ENCODE results near the gene ZNF423.

ZNF423 gene

DNA sequence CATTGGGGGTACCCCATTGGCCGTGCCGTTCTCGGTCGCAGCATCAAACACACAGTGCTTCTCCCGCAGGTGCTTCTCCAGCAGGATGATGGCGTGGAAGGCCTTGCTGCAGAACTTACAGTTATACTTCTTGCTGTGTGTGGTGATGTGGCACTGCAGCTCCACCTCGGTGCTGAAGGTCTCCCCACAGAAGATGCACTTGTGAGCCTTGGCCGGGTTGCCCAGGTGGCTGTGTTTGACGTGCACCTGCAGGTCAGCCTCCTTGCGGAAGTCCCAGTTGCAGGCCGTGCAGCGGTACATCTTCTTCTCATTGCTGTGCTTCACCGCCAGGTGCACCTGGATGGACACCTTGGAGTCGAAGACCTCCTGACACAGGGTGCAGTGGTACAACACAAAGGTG lies 219.3 kb downstream of the ZNF423 start:
- no peak for DNase-seq

DNA sequence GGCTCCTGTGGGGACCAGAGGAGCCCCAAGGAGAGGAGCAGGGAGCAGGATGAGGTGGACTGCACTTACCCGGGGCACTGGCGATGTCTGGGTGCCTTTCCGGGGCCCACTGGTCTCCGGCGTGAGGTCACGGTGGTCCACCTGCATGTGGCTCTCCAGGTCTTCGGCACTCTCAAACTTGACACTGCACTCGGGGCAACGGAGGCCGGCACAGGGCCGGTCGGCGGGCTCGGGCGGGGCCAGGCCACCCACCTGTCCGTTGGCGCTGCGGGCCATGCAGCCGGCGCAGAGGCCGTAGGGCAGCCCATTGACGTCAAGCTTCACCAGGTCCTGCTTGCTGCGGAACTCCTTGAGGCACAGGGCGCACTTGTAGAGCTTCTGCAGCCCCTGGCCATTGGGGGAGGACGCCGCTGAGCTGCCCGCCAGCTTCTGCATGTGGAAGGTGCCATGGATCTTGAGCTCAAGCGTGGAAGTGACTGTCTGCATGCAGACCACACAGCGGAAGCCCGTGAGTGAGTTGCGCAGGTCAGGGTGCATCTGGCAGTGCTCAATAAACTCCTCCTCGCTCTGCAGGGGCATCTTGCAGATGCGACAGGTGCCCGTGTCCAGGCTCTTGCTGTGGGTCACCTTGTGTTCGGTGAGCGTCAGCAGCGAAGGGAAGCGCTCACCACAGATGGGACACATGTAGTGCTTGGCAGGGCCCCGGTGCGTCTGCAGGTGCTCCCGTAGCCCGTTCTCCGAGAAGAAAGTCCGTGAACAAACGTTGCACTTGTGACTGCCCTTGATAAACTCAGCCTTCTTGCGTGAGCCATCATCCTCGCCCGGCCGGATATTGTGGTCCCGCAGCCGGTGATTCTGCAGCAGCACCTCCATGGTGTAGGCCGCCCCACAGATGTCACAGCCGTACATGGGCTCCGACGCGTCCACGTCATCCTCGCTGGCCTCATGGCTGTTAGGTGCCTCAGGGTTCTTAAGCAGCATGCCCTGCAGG lies 220.0 kb downstream of the ZNF423 start:
- DNase-seq, result no peak

DNA sequence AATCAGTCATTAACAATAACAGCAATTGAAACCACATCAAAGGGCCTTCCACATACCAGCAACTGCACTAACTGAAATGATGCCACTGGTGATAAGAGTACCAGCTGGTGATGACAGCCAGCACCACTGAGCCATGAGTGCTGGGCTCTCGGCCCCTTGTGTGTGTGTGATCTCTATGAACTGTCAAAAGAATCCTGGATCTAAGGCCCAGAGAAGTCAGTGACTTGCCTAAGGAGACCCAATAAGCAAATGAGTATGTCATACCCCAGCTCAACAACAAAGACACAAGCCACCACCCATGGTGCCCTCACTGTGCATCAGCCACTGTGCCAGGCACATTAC lies 220.9 kb downstream of the ZNF423 start:
- DNase-seq, result no peak

DNA sequence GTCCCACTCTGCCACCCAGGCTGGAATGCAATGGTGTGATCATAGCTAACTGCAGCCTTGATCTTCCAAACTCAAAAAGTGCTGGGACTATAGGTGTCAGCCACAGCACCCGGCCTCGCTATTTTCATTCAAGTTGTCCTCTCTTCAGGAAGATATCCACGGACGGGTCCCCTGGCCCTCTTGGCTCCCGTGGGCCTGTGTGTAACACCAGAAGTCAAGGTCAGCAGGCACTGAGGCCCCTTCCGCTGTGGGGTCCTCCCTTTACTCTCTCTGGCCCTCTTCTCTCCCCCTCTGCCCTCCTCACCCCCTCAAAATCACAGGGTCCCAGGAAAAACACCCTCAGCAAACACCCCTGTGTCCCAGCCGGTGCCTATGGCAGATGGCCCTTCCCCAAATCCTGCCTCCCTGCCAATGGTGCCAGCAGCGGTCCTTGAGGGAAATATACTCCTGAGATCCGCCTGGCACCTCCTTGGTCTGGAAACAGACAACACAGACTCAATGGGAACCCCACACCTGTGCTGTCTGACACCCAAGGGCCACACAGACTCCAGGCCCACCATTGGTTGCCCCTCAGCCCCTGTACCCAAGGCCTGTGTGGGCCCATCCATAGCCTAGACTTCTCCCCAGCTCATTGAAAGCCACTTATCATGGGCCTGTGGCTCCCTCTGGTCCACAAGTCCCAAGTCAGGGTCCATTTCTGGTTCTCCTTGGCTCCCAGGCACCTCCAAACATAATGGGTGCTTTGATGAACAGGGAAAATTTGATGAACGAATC lies 221.5 kb downstream of the ZNF423 start:
- no peak for DNase-seq

DNA sequence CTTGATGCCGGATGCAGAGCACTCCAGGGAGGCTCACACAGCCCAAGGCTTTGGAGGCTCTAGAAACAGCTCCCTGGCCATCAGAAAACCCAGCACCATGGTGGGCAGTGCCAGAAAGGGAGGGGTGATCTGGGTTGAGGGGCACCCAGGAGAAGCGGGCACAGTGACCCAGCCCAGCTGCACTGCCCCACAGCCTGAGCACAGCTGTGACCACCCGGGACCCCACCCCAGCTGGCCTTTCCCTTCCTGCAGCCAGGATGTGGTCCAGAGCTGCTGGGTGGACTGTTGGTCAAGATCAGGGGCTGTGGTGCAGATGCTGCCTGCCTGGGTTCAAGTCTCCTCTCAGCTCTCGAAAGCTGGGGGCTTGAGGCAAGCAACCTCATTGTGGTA lies 223.1 kb downstream of the ZNF423 start:
- no peak for DNase-seq

DNA sequence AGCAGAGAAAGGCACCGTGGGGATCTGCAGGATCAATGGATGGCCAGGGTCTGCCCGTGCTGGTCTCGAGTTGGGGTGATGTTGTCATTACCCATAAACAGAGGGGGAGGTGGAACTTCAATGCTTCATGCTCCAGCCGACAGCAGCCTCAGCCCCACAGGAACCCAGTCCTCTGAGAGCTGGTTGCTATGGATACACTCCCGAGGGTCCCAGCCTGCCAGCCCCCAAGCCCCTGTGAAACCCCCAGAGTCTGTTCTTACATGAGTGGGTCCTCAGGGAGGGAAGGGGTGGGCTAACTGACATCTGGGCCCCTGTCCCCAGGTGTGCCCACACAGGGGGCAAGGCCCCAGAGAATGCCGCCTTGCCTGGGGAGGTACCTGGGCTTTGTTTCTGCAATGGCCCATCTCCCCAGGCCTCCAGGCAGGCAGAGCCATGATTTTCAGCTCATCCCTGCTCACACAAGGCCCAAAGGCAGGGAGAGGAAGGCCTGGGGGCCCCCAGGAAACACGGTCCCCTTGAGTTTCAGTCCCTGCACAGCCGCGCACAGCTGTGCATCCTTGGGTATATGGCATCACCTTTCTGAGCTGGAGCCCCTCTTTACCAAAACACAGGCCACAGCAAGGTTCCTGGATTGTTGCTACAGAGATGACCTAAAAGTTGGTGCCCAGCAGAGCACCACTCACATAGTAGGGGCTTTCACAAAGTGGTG lies 223.7 kb downstream of the ZNF423 start:
- no peak for DNase-seq

DNA sequence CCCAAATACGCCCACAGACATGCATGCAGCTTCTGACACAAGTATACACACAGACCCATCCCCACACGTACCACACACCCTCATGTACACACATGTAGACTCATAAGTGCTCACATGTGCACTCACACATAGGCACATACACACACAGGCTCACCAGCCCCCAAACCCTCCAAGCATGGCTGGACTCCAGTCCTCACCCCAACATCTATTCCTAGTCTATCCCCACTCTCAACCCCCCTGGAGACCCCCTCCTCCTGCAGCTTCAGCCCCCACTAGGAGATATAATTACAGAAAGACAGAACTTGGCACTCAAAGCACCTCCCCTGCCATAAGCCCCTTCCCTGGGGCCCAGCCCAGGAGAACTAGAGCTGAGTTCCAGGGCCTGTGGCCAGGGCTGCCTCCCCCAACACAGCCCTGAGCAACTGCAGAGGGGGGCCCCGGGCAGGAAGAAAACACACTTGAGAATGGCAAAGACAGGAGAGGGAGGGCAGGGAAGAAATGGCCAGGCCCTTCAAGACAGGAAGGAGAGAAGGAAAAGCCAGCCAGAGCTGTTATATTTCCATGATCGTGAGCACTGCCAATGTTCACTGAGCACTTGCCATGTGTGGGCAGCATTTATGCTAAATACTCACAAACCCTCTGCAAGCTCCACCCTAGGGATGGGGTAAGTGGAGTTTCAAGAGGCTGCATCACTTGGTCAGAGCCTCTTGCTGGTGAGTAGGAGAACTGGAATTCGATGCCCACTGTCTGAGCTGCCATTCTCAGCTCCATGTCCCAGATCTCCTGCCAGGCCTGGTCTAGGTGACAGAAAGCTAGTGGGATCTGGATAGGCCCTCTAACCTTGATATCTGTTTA lies 224.5 kb downstream of the ZNF423 start:
- no peak for DNase-seq

DNA sequence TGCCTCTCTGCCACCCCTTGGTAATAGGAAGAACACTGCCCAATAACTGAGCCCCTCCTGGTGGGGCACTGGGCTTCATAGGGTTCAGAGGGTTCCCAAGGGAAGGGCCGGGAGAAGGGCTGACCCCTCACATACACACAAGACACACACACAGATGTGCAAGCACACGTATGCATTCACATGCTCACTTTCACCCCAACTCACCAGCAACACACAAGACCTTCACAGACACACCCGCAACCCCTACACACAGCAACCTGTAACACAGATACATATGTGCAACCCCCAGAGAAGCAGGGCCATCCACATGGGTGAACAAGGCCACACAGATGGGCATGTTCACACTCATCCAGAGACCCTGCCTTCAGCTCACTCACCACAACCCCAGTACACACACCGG lies 225.1 kb downstream of the ZNF423 start:
- DNase-seq, result no peak

DNA sequence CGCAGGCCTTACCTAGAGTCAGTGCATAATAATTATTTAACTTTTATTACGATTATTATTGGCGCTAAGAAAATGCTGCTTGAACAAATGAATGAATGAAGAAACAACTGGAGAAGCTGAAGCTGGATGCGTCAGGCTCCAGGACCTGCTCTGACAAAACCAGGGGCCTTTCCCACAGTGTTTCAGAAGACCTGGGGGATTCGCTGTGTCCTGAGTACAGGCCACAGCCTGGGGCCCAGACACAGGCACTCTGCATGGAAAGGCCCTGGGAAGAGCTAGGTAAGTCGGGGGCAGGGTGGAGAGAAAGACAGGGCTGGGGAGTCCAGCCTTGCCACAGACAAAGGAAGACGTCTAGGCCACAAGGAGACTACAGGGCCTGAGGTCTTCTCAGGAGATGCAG lies 226.1 kb downstream of the ZNF423 start:
- no peak for DNase-seq

DNA sequence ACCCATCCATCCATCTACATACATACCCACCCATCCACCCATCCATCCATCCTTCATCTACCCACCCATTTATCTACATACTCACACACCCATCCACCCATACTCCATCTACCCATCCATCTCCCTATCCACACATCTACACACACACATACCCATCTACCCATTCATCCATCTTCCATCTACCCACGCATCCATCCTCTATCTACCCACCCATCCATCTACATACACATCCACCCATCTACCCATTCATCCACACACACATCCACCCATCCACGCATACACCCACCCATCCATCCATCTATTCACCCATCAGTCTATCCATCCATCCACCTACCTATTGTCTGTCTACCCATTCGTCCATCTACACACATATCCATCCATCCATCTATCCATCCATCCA lies 227.8 kb downstream of the ZNF423 start:
- no peak for DNase-seq

DNA sequence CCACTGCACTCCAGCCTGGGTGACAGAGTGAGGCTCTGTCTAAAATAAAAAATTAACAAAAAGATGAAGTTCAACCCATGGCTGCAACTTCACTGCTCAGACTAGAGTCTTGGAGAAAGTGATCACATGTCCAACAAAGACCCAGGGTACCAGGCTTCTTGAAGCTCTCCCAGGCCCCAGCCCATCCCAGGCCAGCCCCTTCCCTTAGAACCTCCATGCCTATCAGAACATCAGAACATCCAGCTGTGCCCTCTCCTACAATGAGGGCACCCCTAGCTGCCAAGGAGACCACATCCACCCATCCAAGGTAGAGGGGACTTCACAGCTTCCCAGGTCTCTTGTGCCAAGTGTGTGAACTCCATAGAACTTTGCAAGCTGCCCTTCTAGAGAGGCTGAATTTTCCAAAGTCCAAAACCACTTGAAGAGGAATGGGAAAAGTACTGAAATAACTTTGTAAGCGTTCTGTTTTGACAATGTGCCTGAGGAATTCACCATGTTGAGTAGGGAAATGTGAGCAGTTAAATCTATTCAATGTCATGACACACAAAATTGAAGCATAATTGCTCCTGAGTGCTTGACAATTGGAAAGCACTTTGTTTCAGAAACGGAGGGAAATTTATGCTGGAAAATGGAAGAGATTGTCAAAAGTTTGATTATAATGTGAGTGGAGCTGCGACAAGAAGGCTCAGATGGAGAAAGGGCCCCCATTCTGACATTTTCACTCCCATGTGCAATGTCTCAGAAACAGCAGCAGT lies 230.4 kb downstream of the ZNF423 start:
- no peak for DNase-seq

DNA sequence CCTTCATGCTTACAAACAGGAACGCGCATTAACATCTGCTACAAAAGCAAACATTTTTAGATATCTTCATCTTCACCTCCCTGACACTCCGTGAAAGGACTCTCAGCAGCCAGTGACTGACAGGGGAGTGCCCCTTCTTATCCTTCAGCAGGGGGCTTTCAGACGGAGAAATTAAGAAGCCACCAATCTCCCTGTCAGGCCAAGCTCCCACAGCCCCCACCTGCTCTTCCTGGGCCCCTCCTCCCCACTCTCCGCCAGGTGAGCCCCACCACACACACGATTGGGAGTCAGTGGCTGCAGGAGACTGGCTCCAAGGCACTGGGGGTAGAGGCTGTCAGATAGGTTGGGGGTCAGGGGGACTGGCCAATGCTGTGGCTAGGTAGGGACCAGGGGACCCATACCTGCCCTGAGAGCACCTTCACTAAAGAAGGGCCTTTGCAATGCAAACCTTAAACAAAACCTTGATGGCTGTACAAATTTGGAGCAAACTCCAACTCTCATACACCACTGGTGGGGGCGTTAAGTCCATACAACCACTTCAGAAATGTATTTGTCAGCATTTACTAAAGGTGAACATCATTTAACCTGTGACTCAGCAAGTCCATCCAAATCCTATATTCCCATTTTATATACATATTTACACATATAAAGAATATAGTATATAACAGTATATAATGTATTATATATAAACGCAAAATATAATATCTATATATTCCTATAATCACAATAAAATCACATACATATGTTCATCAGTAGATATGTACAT lies 232.2 kb downstream of the ZNF423 start:
- DNase-seq, result no peak

DNA sequence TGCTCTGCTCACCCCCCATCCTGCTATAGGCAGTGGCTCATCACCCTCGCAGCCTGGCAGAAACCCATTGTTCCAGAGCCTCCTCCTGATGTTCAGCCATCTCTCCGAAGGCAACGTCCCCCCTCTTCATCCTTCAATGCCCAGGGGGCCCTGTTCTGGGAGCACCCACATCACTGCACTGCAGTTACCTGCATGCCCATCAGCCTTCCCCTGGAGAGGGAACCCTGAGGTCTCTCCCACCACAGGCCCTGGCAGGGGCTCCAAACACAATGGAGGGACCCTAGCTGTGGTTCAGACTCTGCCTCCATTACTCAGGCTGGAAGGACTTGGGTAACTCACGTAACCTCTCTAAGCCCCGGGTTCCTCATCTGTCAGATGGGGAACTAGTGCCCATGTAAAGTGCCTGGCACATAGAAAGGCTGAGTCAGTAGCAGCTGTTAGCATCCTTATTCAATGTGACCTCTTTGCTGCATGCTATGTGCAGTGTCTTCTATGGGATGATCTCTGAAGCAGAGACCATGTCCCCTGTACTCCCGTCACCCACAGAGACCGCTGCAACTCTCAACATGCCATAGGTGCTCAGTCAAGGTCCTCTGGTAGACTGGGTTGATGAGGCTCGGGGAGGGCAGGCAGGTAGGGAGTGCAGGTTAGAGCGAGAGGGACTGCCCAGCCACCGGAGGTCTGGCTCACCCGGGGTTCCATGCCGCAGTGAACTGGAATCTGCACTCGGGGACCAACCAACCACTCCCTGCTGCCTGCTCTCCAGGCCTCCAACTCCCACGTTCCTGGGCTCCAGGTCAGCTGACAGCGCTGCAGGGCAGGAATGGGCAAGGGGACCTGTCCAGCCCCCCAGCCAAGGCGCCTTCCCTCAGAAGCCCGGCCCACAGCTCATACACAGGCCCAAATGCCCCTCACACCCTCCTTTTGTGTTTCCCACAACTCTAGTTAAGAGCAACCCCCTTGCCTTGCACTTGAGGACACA lies 233.2 kb downstream of the ZNF423 start:
- no peak for DNase-seq

DNA sequence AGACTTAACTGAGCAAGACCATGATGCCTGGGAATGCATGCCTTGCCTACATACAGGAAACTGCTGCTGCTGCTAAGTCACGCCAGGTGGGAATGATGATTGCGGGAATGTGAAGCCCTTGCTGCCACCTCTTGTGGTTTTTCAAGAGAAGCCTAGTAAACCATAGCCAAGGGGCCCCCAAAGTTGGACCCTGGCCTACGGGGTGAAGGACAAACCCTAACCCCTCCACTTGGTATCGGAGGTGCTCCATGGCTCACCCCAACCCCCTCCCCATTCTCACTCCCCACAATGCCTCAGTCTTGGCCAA lies 233.9 kb downstream of the ZNF423 start:
- no peak for DNase-seq

DNA sequence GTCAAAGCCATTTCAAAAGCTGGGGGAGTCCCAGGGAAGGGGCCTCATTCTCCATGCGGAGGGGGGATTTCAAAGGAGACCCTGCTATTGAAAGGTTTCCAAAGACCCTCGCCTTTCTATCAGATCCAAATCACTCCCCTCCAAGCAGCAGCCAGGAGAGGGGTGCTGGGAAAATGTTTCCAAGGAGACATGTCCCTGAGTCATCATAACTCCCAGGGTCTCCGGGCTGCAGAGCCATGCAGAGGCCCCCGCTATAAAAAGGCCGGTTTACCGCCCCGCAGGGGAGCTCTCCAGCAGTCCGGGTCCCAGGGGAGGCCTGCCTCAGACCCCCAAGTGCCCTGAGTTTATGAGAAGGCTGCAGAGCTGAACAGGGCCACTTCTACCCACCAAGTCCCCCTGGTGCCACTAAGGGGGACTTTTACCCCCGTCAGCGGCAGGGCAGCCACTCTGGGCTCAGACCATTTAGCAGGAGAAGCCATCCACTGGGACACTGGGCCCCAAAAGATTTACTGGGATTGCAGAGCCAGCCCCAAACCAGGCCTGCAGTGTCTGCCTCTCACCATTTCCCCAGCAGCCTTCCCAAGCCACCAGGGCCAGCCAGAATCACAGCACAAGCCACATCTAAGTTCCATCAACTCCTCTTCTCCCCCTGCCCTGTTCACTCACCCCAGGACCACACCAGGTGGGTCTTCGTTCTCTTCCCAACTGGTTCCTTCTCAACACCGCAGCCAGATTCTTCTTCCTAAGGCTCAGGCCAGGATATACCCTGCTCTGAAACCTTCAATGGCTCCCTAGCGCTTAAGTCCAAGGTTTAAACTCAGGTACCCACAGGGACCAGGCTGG lies 234.4 kb downstream of the ZNF423 start:
- no peak for DNase-seq

DNA sequence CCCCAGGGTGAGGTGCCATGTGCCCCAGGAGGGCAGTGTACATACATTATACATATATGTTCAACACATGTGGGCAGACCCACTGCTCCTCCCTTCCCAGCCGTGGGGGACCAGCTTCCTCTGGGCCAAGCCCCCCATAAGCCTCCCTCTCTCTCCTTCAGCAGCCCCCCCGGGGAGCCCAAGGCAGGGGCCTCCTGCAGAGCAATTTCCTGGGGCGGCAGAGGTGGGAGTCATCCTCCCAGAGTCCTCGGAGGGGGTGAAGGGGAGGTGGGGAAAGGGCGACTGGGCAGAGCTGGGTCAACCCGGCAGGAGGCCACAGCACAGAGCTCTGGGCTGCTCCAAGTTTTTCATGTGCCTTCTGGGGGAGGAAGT lies 235.1 kb downstream of the ZNF423 start:
- no peak for DNase-seq

DNA sequence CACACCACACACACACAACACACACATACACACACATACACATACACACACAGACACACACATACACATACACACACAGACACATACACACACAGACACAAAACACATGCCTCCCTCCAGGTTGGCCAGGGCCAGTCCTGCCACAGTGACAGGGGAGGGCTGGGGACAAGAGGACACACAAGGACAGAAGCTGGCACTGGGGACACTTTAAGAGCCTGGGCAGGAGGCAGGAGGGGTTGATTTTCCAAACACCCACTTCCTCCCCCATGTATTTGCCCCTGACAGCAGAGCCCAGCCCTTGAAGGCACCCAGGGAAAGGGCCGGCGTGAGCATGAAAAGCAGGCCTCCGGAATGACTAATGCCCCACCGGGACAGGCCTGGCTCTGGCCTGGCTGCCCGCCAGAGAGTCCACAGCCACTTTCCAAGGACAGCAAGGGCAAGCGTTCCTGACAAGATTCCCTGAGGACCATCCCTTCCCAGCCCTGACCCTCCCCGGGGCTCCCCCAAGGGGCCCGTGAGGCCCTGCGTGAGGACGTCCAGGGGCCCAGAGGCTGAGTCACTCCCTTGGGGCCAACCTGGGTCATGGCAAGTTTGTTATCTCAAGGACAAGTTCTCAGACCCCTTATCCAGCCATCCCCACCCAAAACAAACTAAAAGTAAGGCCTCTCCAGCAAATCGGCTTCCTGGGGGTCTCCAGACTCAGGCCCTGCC lies 235.6 kb downstream of the ZNF423 start:
- DNase-seq, result no peak

DNA sequence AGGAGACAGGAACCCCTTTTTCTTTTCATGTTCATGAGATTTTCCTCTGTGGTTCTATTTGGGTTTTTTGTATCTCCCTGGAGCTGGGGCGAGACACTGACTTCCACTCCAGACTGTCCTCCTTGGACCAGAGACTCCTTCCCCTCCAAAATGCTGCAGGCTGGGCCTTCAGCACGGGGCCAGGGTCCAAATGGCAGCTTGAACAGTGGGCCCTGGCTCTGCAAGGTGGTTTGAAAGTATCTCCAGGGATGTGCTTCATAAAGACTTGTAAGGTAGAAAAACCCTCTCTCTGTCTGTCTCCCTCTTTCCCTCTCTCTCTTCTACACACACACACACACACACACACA lies 236.1 kb downstream of the ZNF423 start:
- DNase-seq, result no peak

DNA sequence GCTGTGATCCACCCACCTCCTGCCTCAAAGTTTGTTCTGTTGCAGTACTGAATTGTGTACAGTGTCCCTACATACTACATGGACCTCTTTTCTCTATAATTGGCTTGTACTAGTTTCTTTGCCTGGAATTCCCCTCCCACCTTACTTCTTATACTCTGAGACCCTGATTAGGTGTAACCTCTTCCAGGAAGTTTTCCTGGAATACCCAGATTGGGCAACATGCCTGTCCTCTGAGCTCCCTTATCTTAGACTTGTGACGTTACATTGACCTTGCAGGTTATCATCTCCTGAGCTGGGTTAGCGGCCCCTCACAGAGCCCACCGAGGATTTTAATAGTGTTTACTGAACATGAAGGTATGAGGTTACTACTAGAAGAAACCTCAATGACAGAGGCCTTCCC lies 237.0 kb downstream of the ZNF423 start:
- DNase-seq, result no peak

All from NCI-H1105 (cell line).